Mesendoderm (in vitro differentiated cells): ENCODE measurements around the gene RFT1.

Experiments used
- DNase-seq: peaks from one replicate; pipeline ENCODE4 v3.0.0; 2013
- H2AK5ac ChIP-seq: 2 replicates; pipeline ENCODE4 v1.6.1; 2013; ENCODE audit warnings: low read length, inconsistent platforms
- H2BK120ac ChIP-seq: 2 replicates; pipeline ENCODE4 v1.6.1; 2013; ENCODE audit warnings: low read depth, mild to moderate bottlenecking, low read length, moderate library complexity, mixed read lengths
- H2BK15ac ChIP-seq: replicated peaks from 2 replicates; pipeline ENCODE4 v1.6.1; 2013; ENCODE audit warnings: low read depth, mild to moderate bottlenecking, moderate library complexity
- H2BK5ac ChIP-seq: 2 replicates; pipeline ENCODE4 v1.6.1; 2013; ENCODE audit warnings: low read length, inconsistent platforms
- H3K18ac ChIP-seq: 2 replicates; pipeline ENCODE4 v1.6.1; 2013; ENCODE audit warnings: mild to moderate bottlenecking, low read length, mixed read lengths
- H3K23ac ChIP-seq: one replicate; pipeline ENCODE4 v1.6.1; 2013; ENCODE audit warnings: low read length
- H3K27ac ChIP-seq: 2 replicates; pipeline ENCODE4 v1.5.1; 2013; ENCODE audit warnings: low read depth, mild to moderate bottlenecking, inconsistent platforms, low read length, moderate library complexity
- H3K27me3 ChIP-seq: 2 replicates; pipeline ENCODE4 v1.6.1; 2013; ENCODE audit warnings: low read length, control low read depth, mild to moderate bottlenecking, inconsistent platforms; ENCODE audit not compliant: insufficient read depth, poor library complexity
- H3K36me3 ChIP-seq: 2 replicates; pipeline ENCODE4 v1.6.1; 2013; ENCODE audit warnings: low read length, inconsistent platforms; ENCODE audit not compliant: control insufficient read depth, insufficient read depth
- H3K4ac ChIP-seq: one replicate; pipeline ENCODE4 v1.6.1; 2013; ENCODE audit warnings: low read depth, mild to moderate bottlenecking, low read length, moderate library complexity
- H3K4me1 ChIP-seq: 2 replicates; pipeline ENCODE4 v1.6.1; 2013; ENCODE audit warnings: low read depth, low read length, inconsistent platforms; ENCODE audit not compliant: control insufficient read depth
- H3K4me2 ChIP-seq: 2 replicates; pipeline ENCODE4 v1.6.1; 2013; ENCODE audit warnings: low read length
- H3K4me3 ChIP-seq: 2 replicates; pipeline ENCODE4 v1.5.1; 2013; ENCODE audit warnings: mild to moderate bottlenecking, low read length
- H3K56ac ChIP-seq: one replicate; pipeline ENCODE4 v1.6.1; 2013; ENCODE audit warnings: low read length
- H3K79me1 ChIP-seq: 2 replicates; pipeline ENCODE4 v1.6.1; 2013; ENCODE audit warnings: low read length, inconsistent platforms
- H3K79me2 ChIP-seq: 2 replicates; pipeline ENCODE4 v1.6.1; 2013; ENCODE audit warnings: mild to moderate bottlenecking, low read length; ENCODE audit not compliant: control insufficient read depth, insufficient read depth
- H3K9ac ChIP-seq: 2 replicates; pipeline ENCODE4 v1.6.1; 2013; ENCODE audit warnings: low read length, inconsistent platforms
- H4K5ac ChIP-seq: one replicate; pipeline ENCODE4 v1.6.1; 2013; ENCODE audit warnings: low read length
- H4K8ac ChIP-seq: one replicate; pipeline ENCODE4 v1.6.1; 2013; ENCODE audit warnings: low read depth, mild to moderate bottlenecking, control low read depth, low read length, moderate library complexity
- WGBS: extraction: QIAGEN DNeasy Blood & Tissue Kit; methylation state at CpG from one replicate; pipeline ENCODE4 v1.1.7; 2013; ENCODE audit warnings: low lambda C conversion rate, missing lambda C conversion rate; ENCODE audit not compliant: insufficient coverage; ENCODE audit errors: extremely low coverage; 5-methylcytosine and 5-hydroxymethylcytosine counted together

Gene RFT1

DNA sequence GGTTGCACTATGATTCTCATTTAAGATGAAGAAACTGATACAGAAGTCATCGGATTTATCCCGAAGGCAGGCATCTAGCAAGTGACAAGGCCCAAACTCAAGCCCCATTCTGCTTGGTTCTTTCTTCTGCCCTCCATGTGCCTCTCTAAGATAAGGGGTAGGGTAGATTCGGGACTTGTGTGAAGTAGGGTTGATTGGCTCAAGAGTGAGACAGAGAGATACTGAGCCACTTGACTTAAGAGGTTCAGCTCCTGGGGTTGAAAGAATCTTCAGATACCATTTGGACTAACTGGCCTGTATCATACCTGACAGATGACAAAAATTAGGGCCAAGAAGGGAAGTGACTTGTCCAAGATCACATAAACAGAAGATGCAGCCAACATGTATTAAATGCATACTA lies 891 bp downstream of the RFT1 start:
- H4K8ac ChIP-seq: no peak overlapping the region
- peak overlapping the region; percentile 83 for H3K9ac ChIP-seq
- peaks cover 2% of the 10 kb centered on the region for H3K36me3 ChIP-seq

DNA sequence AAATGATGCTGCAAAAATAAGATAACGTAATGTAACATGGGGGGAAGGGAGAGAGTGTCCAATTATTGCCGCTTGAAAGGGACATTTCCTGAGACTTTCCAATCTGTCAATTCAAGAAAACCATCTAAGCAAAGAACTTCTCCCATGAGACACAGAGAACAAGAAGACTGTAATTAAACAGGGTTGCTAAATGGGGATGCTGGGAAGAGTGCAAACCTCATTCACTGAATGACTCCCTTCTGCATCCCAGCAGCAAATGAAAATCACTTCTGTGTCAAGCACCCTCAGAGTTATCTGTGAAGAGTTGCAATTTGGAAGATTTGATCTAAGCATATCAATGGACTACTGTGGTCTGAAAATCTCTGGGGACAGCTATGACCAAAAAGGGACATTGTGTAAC lies 3.6 kb downstream of the RFT1 start:
- peaks cover 10% of the 10 kb centered on the region for H3K79me2 ChIP-seq
- no peaks in the 10 kb centered on the region for H3K27me3 ChIP-seq
- H3K9ac ChIP-seq: no peak overlapping the region
- H2AK5ac ChIP-seq: no peak overlapping the region
- no peak overlapping the region for H3K4me2 ChIP-seq
- H3K27ac ChIP-seq: no peak overlapping the region
- H3K4ac ChIP-seq: no peak overlapping the region
- peaks cover 10% of the 10 kb centered on the region for H3K4me1 ChIP-seq
- H3K23ac ChIP-seq: no peak overlapping the region
- H3K56ac ChIP-seq: no peak overlapping the region
- H4K5ac ChIP-seq: no peak overlapping the region
- peaks cover 3% of the 10 kb centered on the region for H3K36me3 ChIP-seq
- H2BK5ac ChIP-seq: no peak overlapping the region
- no peak overlapping the region for H4K8ac ChIP-seq
- no peak overlapping the region for H2BK15ac ChIP-seq
- H2BK120ac ChIP-seq: no peak overlapping the region
- no peak overlapping the region for H3K4me3 ChIP-seq
- DNase-seq: no peak
- H3K79me1 ChIP-seq: peaks cover 11% of the 10 kb centered on the region
- H3K18ac ChIP-seq: no peak overlapping the region
- no CpG with 5 or more reads among the region's 2 CpGs for WGBS

More for the DNA sequence above, 891 bp downstream of the RFT1 start:
- no peak overlapping the region for H3K4ac ChIP-seq
- peak overlapping the region; percentile 92 for H3K4me2 ChIP-seq
- peaks cover 11% of the 10 kb centered on the region for H3K79me1 ChIP-seq
- no peak overlapping the region for H3K23ac ChIP-seq
- no peak overlapping the region for H2BK15ac ChIP-seq
- H2BK120ac ChIP-seq: no peak overlapping the region
- H3K27ac ChIP-seq: no peak overlapping the region
- no peak overlapping the region for H2AK5ac ChIP-seq
- H3K4me1 ChIP-seq: peaks cover 10% of the 10 kb centered on the region
- WGBS: no CpG with 5 or more reads among the region's 3 CpGs
- H3K27me3 ChIP-seq: no peaks in the 10 kb centered on the region
- H3K79me2 ChIP-seq: peaks cover 10% of the 10 kb centered on the region
- H3K18ac ChIP-seq: no peak overlapping the region
- peak overlapping the region; percentile 9 for H4K5ac ChIP-seq
- DNase-seq: no peak
- H2BK5ac ChIP-seq: no peak overlapping the region
- peak overlapping the region; percentile 96 for H3K56ac ChIP-seq
- peak overlapping the region; percentile 86 for H3K4me3 ChIP-seq

DNA sequence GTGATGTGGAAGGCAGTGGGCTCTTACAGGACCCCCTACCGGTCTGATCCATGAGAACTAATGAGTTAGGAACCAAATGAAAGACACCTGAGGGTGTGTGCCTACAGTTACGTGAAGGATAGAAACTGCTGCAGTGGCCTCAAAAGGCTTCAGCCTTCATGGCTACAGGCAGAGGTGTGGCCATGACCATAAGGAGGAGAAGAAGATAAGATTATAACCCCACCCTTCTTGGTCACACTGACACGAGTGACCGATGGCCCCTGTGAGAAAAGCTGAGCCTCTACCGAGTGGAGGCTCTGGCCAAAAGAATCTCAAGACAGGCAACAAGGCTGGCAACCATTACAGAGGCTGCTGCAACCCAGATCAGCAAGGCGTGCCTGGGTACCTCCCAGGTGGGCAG lies 6.3 kb downstream of the RFT1 start:
- WGBS: no CpG with 5 or more reads among the region's 6 CpGs
- Histone ChIP-seq H3K4me1 (no peaks in the 10 kb centered on the region), H3K27ac (no peak overlapping the region), H3K9ac (no peak overlapping the region), H2AK5ac (no peak overlapping the region), H3K79me1 (peaks cover 2% of the 10 kb centered on the region), H2BK5ac (no peak overlapping the region), H3K27me3 (no peaks in the 10 kb centered on the region), H2BK15ac (no peak overlapping the region), H2BK120ac (no peak overlapping the region), H3K4me2 (no peak overlapping the region), H4K5ac (no peak overlapping the region), H3K18ac (no peak overlapping the region), H3K79me2 (no peaks in the 10 kb centered on the region), H3K4ac (no peak overlapping the region), H3K4me3 (no peak overlapping the region), H3K23ac (no peak overlapping the region), H3K36me3 (peaks cover 3% of the 10 kb centered on the region), H4K8ac (no peak overlapping the region), H3K56ac (no peak overlapping the region)
- DNase-seq: no peak

DNA sequence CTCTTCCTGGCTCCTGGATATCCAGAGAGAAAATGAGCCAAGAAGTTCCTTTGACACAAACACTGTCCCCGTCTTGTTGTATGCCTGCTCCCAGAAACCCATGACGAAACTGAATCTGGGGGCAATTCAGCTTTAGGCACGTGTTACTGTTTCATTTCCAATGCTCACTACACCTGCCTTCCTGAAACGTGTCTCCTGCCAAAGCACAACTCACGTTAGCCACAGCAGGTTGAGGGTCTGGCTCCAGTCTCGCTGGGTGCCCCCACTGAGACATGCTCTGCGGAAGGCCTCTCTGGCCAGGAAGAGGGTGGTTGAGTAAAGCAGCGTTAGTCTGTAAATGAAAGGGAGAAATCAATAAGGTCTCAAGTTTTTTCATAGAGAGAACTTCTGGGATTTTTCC lies 6.7 kb downstream of the RFT1 start:
- no peak for DNase-seq
- no peak overlapping the region for H3K27ac ChIP-seq
- H3K36me3 ChIP-seq: peaks cover 3% of the 10 kb centered on the region
- no peak overlapping the region for H2BK15ac ChIP-seq
- H3K18ac ChIP-seq: no peak overlapping the region
- no peak overlapping the region for H2BK120ac ChIP-seq
- H3K23ac ChIP-seq: no peak overlapping the region
- H3K4ac ChIP-seq: no peak overlapping the region
- no peak overlapping the region for H4K5ac ChIP-seq
- WGBS: no CpG with 5 or more reads among the region's 8 CpGs
- peaks cover 2% of the 10 kb centered on the region for H3K79me1 ChIP-seq
- no peak overlapping the region for H4K8ac ChIP-seq
- no peak overlapping the region for H3K4me2 ChIP-seq
- no peak overlapping the region for H2BK5ac ChIP-seq
- no peaks in the 10 kb centered on the region for H3K27me3 ChIP-seq
- no peak overlapping the region for H3K56ac ChIP-seq
- H3K9ac ChIP-seq: no peak overlapping the region
- no peak overlapping the region for H2AK5ac ChIP-seq
- no peaks in the 10 kb centered on the region for H3K79me2 ChIP-seq
- no peak overlapping the region for H3K4me3 ChIP-seq
- no peaks in the 10 kb centered on the region for H3K4me1 ChIP-seq

DNA sequence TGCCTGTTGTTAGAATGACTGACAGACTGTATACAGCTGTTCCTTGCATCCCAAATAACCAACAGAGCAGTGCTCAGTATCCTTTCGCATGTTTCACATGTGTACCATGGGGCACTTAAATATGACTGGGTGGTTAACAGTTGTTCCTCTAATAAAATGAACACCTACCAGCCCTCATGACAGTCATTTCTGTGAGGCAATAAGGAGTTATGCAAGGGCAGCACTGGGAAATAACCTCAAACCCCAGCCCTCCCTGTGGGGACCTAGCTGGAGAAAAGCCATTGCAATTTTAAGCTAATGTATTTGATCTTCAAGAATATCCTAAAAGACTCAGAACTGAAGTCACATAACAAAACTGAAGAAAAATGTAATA lies 7.3 kb downstream of the RFT1 start:
- no peaks in the 10 kb centered on the region for H3K4me1 ChIP-seq
- no peak overlapping the region for H3K4me3 ChIP-seq
- H3K56ac ChIP-seq: no peak overlapping the region
- no peaks in the 10 kb centered on the region for H3K27me3 ChIP-seq
- H3K27ac ChIP-seq: no peak overlapping the region
- no peak overlapping the region for H3K4ac ChIP-seq
- H3K79me1 ChIP-seq: no peaks in the 10 kb centered on the region
- no peak overlapping the region for H2BK5ac ChIP-seq
- H4K5ac ChIP-seq: no peak overlapping the region
- no peak for DNase-seq
- H3K36me3 ChIP-seq: peaks cover 3% of the 10 kb centered on the region
- no peak overlapping the region for H3K23ac ChIP-seq
- H2BK120ac ChIP-seq: no peak overlapping the region
- no peak overlapping the region for H3K9ac ChIP-seq
- no peak overlapping the region for H4K8ac ChIP-seq
- no peaks in the 10 kb centered on the region for H3K79me2 ChIP-seq
- no peak overlapping the region for H3K4me2 ChIP-seq
- H2AK5ac ChIP-seq: no peak overlapping the region
- H2BK15ac ChIP-seq: no peak overlapping the region
- H3K18ac ChIP-seq: no peak overlapping the region
- no CpG with 5 or more reads among the region's 1 CpG for WGBS

DNA sequence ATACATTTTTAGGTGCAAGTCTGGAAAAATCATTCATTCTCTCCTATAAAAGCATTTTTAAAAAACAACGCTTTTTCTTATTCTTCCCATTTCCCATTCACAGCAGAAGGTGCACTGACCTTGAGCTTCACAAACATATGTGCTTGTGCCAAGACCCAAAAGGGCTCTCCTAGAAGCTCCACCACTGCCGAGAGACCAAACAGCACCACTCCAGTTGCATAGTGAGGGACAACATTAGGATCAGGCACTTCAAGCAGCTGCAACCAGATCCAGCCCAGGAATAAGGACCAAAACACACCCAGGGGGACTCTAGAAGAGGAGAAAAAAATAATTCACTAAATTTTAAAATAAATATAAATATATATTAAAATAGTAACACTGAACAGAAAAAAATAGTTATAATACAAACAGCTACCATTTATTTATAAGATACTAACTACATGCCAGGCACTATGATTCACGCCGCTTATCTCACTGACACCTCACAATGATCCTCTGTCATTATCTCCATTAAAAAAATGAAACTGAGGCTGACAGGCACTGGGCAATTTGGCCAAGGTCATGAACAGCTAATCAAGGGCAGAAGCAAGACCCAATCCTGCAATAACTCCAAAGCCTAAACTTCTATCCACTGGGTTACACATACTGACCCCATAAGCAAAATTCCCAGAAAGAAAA lies 7.8 kb downstream of the RFT1 start:
- Histone ChIP-seq H4K5ac (no peak overlapping the region), H3K27me3 (no peaks in the 10 kb centered on the region), H3K56ac (no peak overlapping the region), H2BK15ac (no peak overlapping the region), H2BK120ac (no peak overlapping the region), H3K36me3 (peaks cover 3% of the 10 kb centered on the region), H4K8ac (no peak overlapping the region), H3K23ac (no peak overlapping the region), H3K79me1 (no peaks in the 10 kb centered on the region), H3K9ac (no peak overlapping the region), H3K4me1 (no peaks in the 10 kb centered on the region), H3K27ac (no peak overlapping the region), H3K79me2 (no peaks in the 10 kb centered on the region), H3K4me3 (no peak overlapping the region), H2AK5ac (no peak overlapping the region), H3K4me2 (no peak overlapping the region), H2BK5ac (no peak overlapping the region), H3K4ac (no peak overlapping the region), H3K18ac (no peak overlapping the region)
- no CpG with 5 or more reads among the region's 4 CpGs for WGBS
- DNase-seq: no peak
